ENCODE results near the gene ITGB8.

The ITGB8 gene

DNA sequence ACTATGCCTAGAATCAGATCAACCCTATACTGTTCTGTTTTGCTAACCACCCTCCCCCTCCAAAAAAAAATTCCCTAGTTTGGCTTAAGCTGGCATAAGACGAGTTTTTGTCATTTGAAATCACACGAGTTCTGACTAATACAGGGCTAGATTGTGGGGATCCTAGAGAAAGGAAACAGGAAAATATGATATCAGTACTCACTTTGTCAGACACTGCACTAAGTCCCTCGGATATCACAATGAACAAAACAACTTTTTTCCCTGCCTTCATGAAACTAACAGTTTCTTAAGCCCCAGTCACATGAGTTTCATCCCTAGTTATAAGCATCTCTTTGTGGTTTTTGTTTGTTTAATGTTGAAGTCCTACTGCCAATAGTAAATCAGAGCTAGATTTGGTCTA lies 118.5 kb downstream of the ITGB8 start:
- Histone ChIP-seq H3K9me3 (ENCODE audit: control insufficient read depth in 2 of 2, low read length in 2 of 2) (peaks cover 0 to 7% of the 10 kb centered on the region in 2 donors), H3K4me1 (ENCODE audit: control insufficient read depth in 2 of 2, insufficient read depth in 2 of 2, low read length in 2 of 2) (no peaks in the 10 kb centered on the region), H3K36me3 (ENCODE audit: control insufficient read depth in 2 of 2, insufficient read depth in 2 of 2, low read length in 2 of 2) (no peaks in the 10 kb centered on the region), H3K9ac (ENCODE audit: low read depth in 1 of 2, low read length in 2 of 2) (no peak overlapping the region), H3K27ac (ENCODE audit: low read depth in 2 of 2, low read length in 2 of 2) (no peak overlapping the region), H3K27me3 (ENCODE audit: control insufficient read depth in 2 of 2, insufficient read depth in 2 of 2, low read length in 2 of 2) (no peaks in the 10 kb centered on the region), H3K4me3 (ENCODE audit: low read length in 2 of 2) (no peak overlapping the region)

DNA sequence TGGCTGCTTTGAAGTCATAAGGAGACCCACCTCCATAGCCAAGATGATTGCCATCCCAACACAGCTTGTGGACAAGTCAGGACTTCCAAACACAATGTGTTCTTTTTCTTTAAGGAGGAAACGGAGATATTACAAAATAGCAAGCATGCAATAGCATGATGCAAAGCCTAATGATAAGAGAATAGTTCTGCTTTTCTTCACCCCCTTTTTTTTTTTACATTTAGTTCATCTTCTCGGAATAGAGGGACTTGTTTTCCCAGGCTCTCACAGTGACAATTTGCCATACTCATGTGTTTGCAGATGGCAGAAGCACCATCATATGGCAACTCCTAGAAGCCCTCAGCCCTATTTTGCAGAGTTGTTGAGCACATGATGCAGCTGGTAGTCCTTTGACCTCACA lies 119.8 kb downstream of the ITGB8 start:
- Histone ChIP-seq H3K4me1 (ENCODE audit: control insufficient read depth in 2 of 2, insufficient read depth in 2 of 2, low read length in 2 of 2) (no peaks in the 10 kb centered on the region), H3K9me3 (ENCODE audit: control insufficient read depth in 2 of 2, low read length in 2 of 2) (no peaks in the 10 kb centered on the region), H3K9ac (ENCODE audit: low read depth in 1 of 2, low read length in 2 of 2) (no peak overlapping the region), H3K36me3 (ENCODE audit: control insufficient read depth in 2 of 2, insufficient read depth in 2 of 2, low read length in 2 of 2) (no peaks in the 10 kb centered on the region), H3K4me3 (ENCODE audit: low read length in 2 of 2) (no peak overlapping the region), H3K27me3 (ENCODE audit: control insufficient read depth in 2 of 2, insufficient read depth in 2 of 2, low read length in 2 of 2) (no peaks in the 10 kb centered on the region), H3K27ac (ENCODE audit: low read depth in 2 of 2, low read length in 2 of 2) (no peak overlapping the region)

DNA sequence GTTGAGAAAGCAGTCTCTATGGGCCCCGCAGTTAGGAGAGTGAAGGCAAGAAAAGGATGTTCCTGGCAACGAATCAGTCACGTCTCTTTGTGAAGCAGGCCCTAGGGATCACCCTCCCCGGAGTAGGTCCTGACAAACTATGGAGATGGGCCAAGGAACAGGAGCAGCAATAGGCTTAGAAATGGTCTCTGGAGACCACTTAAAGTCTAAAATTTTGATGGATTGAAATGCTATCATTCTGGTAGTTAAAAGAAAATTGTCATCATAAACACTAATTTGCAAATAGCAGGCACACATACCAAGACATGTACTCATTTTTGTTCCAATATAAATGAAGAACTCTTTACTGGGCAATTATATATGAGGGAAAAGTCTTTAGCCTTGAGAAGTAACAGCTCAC lies 123.5 kb downstream of the ITGB8 start:
- H3K9ac ChIP-seq (ENCODE audit: low read depth in 1 of 2, low read length in 2 of 2) = no peak overlapping the region
- no peaks in the 10 kb centered on the region for H3K36me3 ChIP-seq (ENCODE audit: control insufficient read depth in 2 of 2, insufficient read depth in 2 of 2, low read length in 2 of 2)
- H3K4me1 ChIP-seq (ENCODE audit: control insufficient read depth in 2 of 2, insufficient read depth in 2 of 2, low read length in 2 of 2) = no peaks in the 10 kb centered on the region
- H3K27me3 ChIP-seq (ENCODE audit: control insufficient read depth in 2 of 2, insufficient read depth in 2 of 2, low read length in 2 of 2) = no peaks in the 10 kb centered on the region
- H3K27ac ChIP-seq (ENCODE audit: low read depth in 2 of 2, low read length in 2 of 2) = no peak overlapping the region
- H3K4me3 ChIP-seq (ENCODE audit: low read length in 2 of 2) = no peak overlapping the region
- no peaks in the 10 kb centered on the region for H3K9me3 ChIP-seq (ENCODE audit: control insufficient read depth in 2 of 2, low read length in 2 of 2)

DNA sequence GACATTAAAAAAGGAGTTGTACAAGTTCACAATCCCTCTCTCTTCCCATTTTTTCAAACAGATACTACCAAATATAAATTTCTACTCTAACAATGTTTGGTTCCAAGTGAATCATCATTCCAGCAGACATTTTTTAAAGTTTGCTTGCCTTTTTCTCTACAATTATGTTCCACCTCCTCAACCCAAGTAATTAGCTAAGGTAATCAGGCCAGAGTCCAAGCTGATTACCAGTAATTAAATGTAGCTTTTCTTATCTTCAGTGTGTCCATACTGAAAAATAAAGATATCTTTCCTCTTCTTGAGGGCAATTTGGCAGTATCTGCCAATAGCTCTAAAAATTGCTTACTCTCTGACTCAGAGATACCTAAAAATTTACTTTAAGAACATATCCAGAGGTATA lies 126.0 kb downstream of the ITGB8 start:
- no peaks in the 10 kb centered on the region for H3K27me3 ChIP-seq (ENCODE audit: control insufficient read depth in 2 of 2, insufficient read depth in 2 of 2, low read length in 2 of 2)
- no peaks in the 10 kb centered on the region for H3K4me1 ChIP-seq (ENCODE audit: control insufficient read depth in 2 of 2, insufficient read depth in 2 of 2, low read length in 2 of 2)
- no peak overlapping the region for H3K9ac ChIP-seq (ENCODE audit: low read depth in 1 of 2, low read length in 2 of 2)
- H3K9me3 ChIP-seq (ENCODE audit: control insufficient read depth in 2 of 2, low read length in 2 of 2) = no peaks in the 10 kb centered on the region
- H3K4me3 ChIP-seq (ENCODE audit: low read length in 2 of 2) = no peak overlapping the region
- no peaks in the 10 kb centered on the region for H3K36me3 ChIP-seq (ENCODE audit: control insufficient read depth in 2 of 2, insufficient read depth in 2 of 2, low read length in 2 of 2)
- H3K27ac ChIP-seq (ENCODE audit: low read depth in 2 of 2, low read length in 2 of 2) = no peak overlapping the region

DNA sequence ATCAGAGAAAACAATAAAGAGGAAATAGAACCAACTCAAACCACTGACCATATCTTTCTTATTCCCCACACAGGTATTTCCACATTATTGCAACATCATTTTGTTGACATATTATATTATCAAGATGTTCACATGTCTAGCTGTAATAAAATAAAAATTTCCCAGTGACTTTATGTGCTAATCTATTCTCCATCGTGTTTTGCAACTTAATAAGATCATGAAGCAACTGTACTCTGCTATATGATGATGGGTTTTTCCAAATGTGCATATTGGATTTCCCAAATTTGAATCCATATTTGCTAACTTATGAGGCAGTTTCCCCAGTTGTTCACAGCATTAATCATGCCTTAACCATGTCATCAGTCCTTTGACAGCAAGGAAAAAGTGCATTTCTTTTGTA lies 127.8 kb downstream of the ITGB8 start:
- no peaks in the 10 kb centered on the region for H3K4me1 ChIP-seq (ENCODE audit: control insufficient read depth in 2 of 2, insufficient read depth in 2 of 2, low read length in 2 of 2)
- H3K4me3 ChIP-seq (ENCODE audit: low read length in 2 of 2) = no peak overlapping the region
- no peaks in the 10 kb centered on the region for H3K9me3 ChIP-seq (ENCODE audit: control insufficient read depth in 2 of 2, low read length in 2 of 2)
- H3K9ac ChIP-seq (ENCODE audit: low read depth in 1 of 2, low read length in 2 of 2) = no peak overlapping the region
- no peaks in the 10 kb centered on the region for H3K27me3 ChIP-seq (ENCODE audit: control insufficient read depth in 2 of 2, insufficient read depth in 2 of 2, low read length in 2 of 2)
- no peaks in the 10 kb centered on the region for H3K36me3 ChIP-seq (ENCODE audit: control insufficient read depth in 2 of 2, insufficient read depth in 2 of 2, low read length in 2 of 2)
- no peak overlapping the region for H3K27ac ChIP-seq (ENCODE audit: low read depth in 2 of 2, low read length in 2 of 2)

DNA sequence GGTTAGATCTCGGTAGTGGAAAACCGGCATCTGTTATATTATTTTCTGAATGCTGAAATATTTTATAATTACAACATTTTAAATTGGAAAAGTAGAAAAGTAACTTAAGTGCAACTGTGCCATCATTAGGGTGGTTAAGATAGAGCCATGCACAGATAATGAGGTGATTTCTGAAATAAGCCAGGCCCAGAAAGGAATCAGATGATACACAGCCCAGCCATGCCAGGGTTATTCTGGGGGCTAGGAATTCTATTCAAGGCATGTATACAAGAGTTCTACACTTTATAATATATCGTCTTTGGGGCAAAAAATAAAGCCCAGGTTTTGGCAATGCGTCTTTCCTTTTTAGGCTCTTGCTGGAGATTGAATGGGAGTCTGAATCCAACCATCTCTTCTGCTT lies 128.7 kb downstream of the ITGB8 start:
- no peaks in the 10 kb centered on the region for H3K36me3 ChIP-seq (ENCODE audit: control insufficient read depth in 2 of 2, insufficient read depth in 2 of 2, low read length in 2 of 2)
- H3K9ac ChIP-seq (ENCODE audit: low read depth in 1 of 2, low read length in 2 of 2) = no peak overlapping the region
- no peaks in the 10 kb centered on the region for H3K4me1 ChIP-seq (ENCODE audit: control insufficient read depth in 2 of 2, insufficient read depth in 2 of 2, low read length in 2 of 2)
- H3K4me3 ChIP-seq (ENCODE audit: low read length in 2 of 2) = no peak overlapping the region
- no peaks in the 10 kb centered on the region for H3K27me3 ChIP-seq (ENCODE audit: control insufficient read depth in 2 of 2, insufficient read depth in 2 of 2, low read length in 2 of 2)
- no peaks in the 10 kb centered on the region for H3K9me3 ChIP-seq (ENCODE audit: control insufficient read depth in 2 of 2, low read length in 2 of 2)
- H3K27ac ChIP-seq (ENCODE audit: low read depth in 2 of 2, low read length in 2 of 2) = no peak overlapping the region

DNA sequence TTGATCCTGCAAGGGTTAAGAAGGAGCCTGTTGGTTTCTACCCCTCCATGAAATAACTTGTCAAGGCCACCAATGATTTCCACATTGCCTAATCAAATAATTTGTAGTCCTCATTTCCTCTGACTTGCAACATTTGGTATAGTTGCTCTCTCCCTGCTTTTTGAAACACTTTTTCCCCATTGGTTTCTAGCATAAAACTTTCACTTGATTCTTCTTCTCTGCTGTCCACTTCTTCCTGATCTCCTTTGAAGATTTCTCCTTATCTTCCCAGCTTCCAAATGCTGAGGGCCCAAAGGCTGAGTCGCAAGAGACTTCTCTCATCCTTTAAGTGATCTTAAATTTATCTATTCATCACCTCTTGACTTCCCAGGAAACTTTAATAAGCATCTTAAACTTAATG lies 134.2 kb downstream of the ITGB8 start:
- no peak overlapping the region for H3K27ac ChIP-seq (ENCODE audit: low read depth in 2 of 2, low read length in 2 of 2)
- no peaks in the 10 kb centered on the region for H3K36me3 ChIP-seq (ENCODE audit: control insufficient read depth in 2 of 2, insufficient read depth in 2 of 2, low read length in 2 of 2)
- no peaks in the 10 kb centered on the region for H3K27me3 ChIP-seq (ENCODE audit: control insufficient read depth in 2 of 2, insufficient read depth in 2 of 2, low read length in 2 of 2)
- no peaks in the 10 kb centered on the region for H3K4me1 ChIP-seq (ENCODE audit: control insufficient read depth in 2 of 2, insufficient read depth in 2 of 2, low read length in 2 of 2)
- H3K9me3 ChIP-seq (ENCODE audit: control insufficient read depth in 2 of 2, low read length in 2 of 2) = no peaks in the 10 kb centered on the region
- H3K4me3 ChIP-seq (ENCODE audit: low read length in 2 of 2) = no peak overlapping the region
- H3K9ac ChIP-seq (ENCODE audit: low read depth in 1 of 2, low read length in 2 of 2) = no peak overlapping the region
